Activated T-cell treated with anti-CD3 and anti-CD28 coated beads for 48 hours (primary cell): ENCODE measurements around the gene LAYN.

Experiments
- DNase-seq: peaks from one replicate; pipeline ENCODE4 v3.0.0-alpha.2; 2020; ENCODE audit warnings: low read depth

The LAYN gene

GRCh38 chr11:111531687-111532364 lies 8.7 kb upstream of the LAYN start:
- DNase-seq, result peak; percentile 60

DNA sequence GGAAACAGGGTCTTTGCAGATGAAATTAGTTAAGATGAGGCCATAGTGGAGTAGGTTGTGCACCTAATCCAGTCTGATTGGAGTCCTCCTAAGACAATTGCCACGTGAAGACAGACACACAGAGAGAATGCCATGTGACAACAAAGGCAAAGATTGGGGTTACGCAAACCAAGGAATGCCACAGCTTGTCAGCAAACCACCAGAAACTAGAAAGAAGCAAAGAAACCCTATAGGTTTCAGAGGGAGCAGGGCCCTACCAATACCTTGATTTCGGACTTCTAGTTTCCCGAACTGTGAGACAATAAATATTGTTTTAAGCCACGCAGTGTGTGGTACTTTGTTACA lies 8.2 kb upstream of the LAYN start:
- DNase-seq, result no peak

DNA sequence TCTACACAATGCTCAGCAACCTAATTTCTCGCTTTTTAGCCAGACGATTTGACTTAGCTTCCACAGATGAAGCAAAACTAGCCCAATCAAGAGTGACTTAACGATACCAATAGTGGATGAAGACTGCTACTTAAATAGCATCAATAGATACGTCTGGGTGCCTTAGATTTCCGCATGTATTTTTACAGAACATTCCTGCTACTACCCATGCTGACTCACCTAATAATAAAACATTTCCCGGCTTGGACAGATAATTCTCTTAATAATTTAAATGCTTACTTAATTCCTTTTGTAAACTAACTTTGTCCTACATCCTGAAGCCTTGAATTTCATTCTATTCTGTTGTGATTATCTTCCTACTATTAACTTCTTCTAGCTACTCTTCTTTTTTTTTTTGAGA lies 5.2 kb upstream of the LAYN start:
- DNase-seq, result no peak

GRCh38 chr11:111537336-111537860 lies 3.1 kb upstream of the LAYN start:
- DNase-seq, result no peak

DNA sequence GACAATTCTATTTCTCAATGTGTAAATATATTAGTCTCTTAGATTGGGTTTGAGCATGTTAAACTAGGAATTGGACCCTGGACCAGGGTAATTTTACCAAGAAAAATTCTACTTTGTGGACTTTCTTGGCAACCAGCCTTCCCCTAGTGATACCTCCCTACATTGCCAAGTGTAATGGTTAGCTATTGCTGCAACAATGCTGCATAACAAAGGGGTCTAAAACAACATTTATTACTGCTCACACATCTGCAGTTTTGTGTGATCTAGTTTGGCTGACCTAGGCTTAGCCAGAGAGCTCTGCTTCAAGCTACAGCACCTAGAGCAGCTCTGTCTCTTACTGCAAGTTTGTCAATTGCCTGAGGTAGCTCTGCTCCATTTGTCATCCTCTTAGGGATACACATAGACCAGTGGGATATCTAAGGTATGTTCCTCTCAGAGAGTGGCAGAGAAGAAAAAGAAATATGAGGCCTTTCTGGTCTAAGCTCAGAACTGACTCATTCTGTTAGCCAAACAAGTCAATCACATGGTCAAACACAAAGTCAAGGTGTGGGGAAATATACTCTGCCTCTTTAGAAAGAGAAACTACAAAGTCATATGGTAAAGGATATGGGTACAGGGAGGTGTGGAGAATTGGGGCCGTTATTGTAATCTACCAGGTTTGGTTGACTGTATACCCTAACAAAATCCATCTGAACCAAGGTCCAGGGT lies 2.0 kb upstream of the LAYN start:
- no peak for DNase-seq

- no peak for DNase-seq
Measured at GRCh38 chr11:111539426-111540113, 950 bp upstream of the LAYN start.

GRCh38 chr11:111540937-111541253 lies 375 bp downstream of the LAYN start:
- no peak for DNase-seq

DNA sequence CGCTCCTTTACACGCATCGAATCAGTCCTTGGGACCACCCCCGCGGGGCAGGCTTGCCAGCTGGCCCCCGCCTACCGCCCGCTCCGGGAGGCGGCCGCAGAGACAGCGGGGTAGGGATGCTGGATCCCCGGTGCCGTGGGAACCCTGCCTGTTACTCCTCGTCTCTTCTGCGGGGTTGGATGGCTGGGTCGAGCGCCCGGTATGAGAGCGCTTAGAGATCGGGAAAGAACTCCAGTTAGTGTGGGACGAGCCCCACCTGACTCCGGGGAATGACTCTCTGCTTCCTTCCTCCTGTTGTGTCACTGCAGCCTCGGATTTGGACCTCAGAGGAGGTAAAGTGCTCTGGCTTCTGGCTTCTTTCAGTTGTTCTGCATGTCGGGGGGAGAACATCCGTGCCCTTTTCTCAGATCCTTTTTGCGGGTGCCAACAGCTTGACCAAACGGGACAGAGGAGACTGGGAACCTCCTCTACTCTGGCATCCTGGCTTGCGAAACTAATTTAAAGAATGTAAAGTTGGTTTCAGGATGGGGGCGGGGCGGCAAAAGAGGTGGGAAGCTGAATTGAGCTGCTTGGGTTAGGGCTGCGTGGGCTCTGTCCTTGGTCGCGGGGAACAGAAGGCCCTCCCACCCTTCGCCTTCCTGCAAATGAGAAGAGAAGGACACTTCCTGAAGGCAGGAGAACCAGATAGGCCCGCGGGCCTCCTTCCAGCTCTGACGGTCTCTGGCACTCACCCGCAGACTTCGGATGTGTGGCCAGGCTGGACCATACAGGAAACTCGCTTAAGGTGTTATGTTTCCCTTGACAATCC lies 938 bp downstream of the LAYN start:
- no peak for DNase-seq

DNA sequence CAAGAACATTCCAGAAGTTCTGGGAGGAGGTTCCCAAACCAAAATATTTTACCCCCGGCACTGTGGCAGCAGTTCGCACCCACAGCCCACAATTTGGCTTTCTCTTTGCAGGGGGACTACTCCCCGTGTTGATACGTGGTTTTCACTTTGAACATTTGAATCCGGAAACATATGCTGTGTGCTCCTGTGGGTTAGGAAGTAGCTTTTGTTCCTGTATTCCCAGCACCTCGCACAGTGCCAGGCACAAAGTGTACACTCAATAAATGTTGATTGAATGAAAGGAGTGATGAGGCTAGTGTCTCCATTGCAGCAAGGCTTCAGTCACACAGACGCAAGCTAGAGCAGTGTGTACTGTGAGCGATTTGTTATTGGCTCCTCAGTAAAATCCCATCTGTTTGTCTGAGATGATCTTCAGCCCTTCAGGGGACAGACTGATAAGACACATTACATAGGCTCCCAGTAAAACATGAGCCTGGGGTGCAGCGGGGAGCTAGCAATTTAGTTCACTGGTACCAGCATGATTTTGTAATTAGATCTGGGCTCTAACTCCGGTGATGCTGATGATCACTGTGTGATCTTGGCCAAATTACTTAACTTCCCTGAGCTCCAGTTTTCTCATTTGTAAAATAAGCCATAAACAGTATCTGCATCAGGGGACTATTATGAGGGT lies 2.2 kb downstream of the LAYN start:
- DNase-seq, result no peak

- DNase-seq, result no peak
Measured at GRCh38 chr11:111548525-111548924, 8.0 kb downstream of the LAYN start.

DNA sequence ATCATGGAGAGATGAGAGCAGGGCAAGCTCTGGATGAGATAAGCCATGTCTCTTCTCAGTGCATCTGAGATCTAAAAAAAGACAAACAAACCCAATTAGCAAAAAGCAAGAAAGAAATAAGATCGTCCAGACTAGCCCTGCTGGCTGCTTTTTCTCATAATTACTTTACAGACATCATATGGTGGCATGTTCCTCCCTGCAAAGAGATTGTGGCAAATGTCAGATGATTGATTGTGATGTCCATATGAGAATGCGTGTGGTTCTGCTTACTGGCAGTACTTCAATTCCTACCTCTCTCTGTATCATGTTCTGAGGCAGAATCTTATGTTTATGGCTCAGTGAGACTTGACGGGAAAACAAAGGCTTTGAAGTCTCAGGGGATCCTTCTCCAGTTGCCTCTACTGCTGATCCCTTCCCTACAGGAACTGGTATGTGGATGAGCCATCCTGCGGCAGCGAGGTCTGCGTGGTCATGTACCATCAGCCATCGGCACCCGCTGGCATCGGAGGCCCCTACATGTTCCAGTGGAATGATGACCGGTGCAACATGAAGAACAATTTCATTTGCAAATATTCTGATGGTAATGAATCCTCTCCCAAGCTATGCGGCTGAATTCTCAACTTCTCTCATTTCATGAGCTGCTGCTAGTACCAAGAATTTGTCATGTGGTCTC lies 8.8 kb downstream of the LAYN start:
- DNase-seq, result no peak

- DNase-seq, result no peak
Measured at GRCh38 chr11:111549869-111550203, 9.3 kb downstream of the LAYN start.

GRCh38 chr11:111550258-111550657 lies 9.7 kb downstream of the LAYN start:
- no peak for DNase-seq

DNA sequence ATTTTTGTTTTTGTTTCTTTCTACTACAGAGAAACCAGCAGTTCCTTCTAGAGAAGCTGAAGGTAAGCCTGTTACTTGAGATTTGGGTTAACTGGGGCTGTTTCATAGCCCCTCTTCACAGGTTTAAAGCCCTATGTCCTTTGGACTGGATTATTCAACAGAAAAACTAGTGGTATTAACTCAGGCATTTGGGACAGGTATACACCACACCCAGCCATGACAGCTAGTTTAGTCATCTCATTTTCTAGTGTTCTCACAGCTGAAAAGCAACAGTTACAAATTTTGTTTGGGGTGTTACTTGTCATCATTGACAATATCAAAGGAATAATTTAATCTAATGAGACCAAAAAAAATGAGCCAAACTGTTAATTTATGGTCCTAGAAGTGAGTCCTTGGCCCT lies 14.0 kb downstream of the LAYN start:
- DNase-seq, result no peak

GRCh38 chr11:111555255-111555654 lies 14.7 kb downstream of the LAYN start:
- DNase-seq, result no peak

DNA sequence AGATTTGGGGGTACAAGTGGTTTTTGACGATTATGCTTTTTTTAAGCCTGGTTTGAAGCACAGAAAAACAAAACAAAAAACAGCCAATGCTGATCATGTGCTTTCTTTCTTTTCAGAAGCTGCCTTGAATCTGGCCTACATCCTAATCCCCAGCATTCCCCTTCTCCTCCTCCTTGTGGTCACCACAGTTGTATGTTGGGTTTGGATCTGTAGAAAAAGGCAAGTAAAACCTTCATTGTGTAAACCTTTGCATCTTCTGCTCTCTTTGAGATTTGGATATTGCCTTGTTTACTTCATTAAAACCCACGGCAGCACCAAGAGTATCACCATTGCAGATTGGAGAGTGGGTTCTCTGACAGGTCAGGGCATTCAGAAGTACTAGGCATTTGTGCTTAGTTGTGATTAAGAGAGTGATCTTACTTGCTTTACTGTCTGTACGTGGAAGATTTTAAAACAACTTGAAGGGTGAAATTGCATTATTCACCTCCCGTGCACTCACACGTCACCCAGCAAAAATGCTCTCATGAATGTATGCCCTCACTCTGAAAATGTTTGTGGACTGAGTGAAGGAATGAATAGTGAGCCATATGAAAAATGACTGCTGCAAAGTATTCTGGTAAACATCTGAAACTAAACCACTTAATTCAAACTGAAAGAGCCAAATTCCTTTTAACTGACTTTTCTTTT lies 17.0 kb downstream of the LAYN start:
- no peak for DNase-seq

DNA sequence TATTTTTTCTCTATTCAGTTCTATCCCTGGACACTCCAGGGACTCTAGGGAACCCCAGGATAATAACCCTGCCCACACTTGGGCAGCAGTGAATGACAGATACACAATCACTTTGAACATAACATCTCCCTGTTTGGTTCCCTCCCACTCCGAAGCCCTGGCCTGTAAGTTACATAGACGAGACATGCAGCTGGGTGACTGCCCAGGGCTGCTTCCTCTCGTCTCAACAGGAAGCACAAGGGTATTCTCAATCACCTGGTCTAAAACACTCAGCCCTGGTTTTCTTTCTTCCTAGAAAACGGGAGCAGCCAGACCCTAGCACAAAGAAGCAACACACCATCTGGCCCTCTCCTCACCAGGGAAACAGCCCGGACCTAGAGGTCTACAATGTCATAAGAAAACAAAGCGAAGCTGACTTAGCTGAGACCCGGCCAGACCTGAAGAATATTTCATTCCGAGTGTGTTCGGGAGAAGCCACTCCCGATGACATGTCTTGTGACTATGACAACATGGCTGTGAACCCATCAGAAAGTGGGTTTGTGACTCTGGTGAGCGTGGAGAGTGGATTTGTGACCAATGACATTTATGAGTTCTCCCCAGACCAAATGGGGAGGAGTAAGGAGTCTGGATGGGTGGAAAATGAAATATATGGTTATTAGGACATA lies 19.4 kb downstream of the LAYN start:
- no peak for DNase-seq

GRCh38 chr11:111560800-111561199 lies 20.3 kb downstream of the LAYN start:
- DNase-seq, result no peak

DNA sequence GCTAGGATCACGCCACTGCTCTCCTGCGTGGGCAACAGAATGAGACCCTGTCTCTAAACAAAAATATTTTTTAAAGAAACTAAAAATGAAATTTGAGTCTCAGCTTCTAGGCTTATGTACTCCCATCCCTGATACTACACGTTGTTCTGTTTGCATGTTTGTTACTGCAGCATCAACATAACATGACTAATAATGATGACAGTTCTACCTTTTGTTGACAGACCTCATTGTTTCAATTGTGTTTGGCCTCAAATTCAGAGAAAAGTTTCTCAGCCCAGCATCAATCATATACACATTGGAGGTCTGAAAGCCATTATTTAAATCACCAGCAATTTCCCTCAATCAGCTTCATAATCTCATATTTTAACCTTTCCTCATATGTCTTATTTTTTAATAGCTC lies 20.8 kb downstream of the LAYN start:
- no peak for DNase-seq

GRCh38 chr11:111561791-111562325 lies 21.3 kb downstream of the LAYN start:
- no peak for DNase-seq
